A204.1 (cell line): ENCODE results near the gene PUDP.
"Not testable (repeated sequence)": the region's sequence is repeated elsewhere in the genome, so short reads cannot be mapped to it uniquely, and the experiment has no call there.

ENCODE experiments used
- FAIRE-seq: peaks from 2 replicates; lab custom pipeline; 2012; peaks lifted over from hg19 to GRCh38; lab: Jason Lieb, UNC

The PUDP gene

DNA sequence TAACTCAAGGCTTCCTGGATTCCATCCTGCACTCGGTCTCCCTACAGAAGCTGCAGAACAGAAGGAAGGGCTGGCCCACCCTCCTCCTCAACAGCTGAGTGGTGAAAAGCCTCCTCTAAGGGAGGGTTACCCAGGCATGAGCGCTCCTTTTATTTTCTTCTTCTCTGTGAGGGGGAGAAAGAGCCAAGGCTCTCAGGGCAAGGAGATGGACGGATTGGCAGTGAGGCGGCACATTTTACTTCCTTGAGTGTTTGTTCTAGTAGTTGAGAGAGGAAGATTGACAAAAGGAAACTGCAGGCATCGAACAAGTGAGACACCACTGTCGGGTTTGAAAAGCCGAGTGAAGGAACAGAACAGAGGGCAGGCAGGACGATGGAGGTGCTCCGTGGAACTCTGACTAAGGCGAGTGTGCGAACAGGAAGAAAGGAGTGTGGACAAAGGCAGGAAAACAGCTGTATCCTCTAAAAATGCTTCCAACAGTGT lies 38.9 kb downstream of the PUDP start:
- FAIRE-seq, result no peak

DNA sequence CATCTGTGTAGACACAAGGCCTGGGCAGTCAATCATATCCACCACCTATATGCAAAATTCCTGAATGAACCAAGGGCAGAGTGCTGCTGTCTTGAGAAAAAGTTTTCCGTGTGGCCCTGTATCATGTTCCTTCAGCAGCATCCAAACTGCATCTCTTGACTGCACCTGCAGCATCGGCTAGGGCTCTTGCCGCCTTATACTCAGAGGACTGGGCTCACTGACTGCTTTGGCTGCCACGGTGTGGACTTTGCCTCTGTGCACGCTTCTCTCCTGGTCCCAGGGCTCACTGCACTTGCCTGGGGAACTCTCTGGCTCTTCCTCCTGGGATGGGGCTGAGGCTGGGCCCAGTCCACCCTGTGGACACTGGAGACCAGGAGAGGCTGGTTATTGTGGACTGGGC lies 39.9 kb downstream of the PUDP start:
- no peak for FAIRE-seq

DNA sequence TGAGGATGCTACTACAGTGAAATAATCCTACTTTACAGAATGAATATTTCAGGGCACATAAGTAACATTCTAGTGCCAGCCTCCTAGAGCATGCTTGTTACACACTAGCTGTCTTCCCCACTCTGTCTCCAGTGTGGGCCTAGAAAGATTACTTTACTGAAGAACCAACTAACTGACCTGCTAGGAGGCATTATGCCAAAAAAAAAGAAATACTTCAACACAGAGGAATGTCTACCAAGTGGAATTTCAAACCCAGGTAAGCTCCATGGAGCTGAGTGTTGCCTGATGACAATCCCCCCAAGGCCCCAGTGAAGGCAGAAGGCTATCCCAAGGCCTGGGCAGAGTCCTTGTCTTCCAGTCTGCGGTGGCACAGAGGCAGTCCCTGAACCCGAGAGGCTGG lies 41.3 kb downstream of the PUDP start:
- FAIRE-seq, result no peak

DNA sequence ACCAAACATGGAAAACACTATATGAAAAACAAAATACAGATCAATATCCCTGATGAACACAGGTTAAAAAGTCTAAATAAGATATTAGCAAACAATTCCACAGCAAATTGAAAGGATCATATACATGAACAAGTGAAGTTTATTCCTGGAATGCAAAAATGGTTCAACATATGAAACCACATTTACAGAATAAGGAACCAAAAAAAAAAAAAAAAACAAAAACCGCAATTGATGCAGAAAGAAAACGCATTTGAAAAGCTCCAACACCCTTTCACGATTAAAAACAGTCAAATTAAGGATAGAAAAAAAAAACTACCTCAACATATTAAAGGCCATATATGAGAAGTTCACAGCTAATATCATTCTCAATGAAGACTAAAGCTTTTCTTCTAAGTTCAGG lies 45.8 kb downstream of the PUDP start:
- FAIRE-seq, result no peak

DNA sequence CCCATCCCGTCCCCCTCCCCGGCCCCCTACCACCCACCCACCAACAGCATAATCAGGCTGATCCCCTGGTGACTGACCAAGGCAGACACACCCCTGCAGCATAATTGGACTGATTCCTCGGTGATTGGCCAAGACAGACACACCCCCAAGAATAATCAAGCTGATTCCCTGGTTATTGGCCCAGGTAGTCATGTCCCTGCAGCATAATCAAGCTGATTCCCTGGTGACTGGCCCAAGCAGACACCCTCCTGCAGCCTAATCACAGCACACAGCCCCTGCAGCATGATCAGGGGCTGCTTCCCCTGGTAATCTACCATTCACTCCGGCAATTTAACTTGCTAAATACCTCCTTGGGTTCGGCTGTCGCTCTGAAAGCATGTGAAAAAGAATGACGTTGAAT lies 47.9 kb downstream of the PUDP start:
- no peak for FAIRE-seq

DNA sequence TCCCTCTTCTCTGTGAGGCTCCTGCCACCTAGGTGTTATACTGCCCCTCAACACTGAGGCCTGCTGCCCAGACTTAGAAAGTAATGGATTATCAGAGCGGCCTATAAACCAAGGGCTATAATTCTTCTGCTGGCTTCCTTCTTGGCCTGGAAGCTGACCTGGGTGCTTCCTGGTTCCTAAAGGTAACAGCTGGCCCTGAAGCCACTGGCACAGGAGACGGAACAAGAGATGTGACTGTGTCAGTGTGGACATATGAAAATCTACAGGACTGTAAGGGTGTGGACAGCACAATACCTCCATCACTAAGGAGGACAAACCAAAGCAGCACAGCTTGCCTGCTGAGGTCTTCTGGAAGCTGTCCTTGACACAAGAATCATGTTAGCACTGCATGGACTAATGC lies 52.3 kb downstream of the PUDP start:
- FAIRE-seq, result not testable (repeated sequence)

DNA sequence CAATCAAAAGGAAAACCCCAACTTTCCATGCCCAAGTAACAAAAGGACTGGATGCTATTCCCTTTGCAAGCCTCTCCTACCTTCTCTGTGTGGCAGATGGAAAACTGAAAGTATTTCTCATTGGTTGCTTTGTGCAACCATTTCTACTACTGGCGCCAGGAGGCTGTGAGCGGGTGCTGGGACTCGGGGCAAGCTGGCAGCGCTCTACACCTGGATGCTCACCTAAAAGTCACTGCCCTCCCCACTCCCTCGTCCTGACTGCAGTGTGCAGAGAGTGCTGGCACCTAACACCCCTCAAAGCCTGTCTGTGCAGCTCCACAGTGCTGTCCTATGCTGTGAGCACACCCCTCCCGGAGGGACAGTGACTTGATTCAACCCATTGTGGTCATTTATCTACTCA lies 54.6 kb downstream of the PUDP start:
- no peak for FAIRE-seq

DNA sequence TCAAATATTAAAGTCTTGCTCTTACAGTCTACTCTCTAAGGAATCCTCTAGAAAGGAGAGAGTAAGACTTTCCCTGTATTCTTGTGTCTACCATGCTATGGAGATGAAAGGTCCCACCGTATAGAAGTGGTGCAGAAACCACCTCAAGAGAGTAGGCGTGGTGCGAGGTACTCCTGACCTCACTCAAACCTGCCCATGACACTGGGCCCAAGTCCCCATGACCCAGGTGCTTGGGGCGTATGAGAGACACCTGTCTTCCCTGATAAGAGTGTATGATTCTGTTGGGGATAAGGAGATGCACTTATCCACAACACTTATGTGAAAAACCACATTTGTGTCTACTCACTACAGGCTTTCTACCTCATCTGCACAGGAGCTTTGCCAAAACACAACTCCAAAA lies 55.4 kb downstream of the PUDP start:
- FAIRE-seq, result no peak

DNA sequence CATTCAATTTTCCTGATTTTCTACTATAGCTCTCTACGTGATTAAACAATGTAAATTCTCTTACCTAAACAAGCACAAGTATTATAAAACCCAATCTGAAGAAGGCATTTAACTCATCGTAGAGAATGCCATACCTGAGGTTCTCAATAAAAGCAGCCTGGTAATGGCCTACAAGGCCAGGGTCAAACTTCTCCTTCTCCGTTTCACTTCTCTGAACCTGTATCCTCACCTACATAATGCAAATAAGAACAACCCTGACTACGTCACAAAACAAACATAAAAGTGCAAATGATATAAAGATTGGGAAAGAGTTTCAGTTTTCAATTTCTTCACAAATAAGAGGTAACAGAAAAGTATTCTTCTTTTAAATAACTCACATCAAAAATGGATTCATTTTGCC lies 56.0 kb downstream of the PUDP start:
- FAIRE-seq, result no peak

DNA sequence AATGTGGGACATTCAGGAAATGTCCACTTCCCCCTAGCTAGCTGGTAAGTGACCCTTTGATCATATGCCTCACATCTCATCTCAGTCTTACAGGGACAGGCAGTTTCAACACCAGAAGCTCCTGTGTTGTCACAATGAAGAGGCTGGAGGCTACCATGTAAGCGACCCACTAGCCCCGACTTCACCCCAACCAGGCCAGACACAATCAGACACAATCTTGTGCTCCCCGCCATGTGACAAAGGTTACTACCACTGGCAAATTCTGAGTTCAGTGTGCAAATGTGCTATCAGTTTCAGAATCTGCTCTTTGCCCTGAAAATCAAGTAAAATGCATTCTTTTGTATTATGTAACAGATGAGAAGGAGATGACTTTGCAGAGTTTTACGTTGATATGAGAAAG lies 57.3 kb downstream of the PUDP start:
- no peak for FAIRE-seq

DNA sequence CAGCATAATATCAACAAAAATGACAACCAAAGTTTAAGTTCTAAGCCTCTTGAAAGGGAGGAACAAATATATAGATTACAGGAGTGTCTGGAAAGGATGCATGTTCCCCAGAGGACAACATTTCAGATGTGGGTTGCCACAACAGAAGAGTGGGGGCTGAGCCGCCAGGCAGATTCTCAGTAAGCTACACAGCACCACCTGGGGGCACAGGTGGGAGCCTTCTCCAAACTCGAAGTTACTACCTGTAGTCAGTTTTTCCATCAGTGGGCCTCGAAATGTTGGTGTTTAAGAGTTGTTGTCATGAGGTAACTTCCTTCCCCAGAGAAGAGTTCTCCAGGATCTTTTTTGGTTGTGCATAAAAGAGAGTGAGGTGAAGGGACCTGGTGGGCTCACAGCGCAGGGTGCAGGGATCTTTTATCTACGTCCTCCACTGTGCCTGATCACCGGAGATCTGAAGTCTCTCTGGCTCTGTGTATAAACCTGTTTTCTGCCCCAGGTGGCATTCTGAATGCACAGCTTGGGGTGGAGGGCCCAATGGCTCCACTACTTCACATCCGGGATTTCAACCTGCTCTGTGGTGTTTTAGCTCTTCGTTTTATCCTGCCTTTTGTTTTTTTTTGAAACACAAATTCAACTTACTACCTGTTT lies 58.9 kb downstream of the PUDP start:
- FAIRE-seq, result no peak

DNA sequence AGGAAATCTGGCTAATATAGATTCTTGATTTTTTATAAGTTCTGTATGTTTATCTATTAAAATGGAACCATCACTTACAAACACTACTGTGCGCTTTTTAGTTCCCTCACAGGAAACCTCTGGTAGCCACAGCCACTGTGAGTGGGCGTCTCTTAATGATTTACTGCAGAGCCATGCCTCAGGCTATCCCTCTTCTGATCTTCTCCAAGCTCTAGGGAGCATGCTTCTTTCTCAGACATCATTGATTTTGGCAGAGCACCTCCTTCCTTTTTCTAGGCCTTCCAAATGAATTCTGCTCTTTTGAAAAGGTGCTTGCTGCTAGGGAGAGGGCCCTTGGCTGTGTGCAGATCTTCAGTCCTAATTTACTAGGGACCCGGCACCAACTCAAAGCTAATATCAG lies 61.6 kb downstream of the PUDP start:
- FAIRE-seq, result no peak

DNA sequence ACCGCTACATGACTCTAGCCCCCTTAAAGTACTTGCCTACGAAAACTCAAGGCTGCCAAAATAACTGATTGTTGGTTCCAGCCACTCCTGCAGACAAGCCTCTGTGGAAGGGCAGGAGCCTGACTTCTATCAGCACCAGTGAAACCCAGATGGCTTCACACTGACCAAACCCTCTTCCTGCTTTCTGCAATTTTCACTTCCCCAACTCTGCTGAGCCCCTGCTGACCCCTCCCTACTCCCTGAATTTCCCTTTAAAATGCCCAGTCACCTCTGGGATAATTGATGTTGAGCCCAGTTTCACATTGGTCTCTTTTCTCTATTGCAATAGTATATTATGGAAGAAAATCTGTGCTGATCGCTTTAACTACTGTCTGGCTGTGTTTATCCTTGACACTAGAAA lies 62.1 kb downstream of the PUDP start:
- FAIRE-seq, result no peak

DNA sequence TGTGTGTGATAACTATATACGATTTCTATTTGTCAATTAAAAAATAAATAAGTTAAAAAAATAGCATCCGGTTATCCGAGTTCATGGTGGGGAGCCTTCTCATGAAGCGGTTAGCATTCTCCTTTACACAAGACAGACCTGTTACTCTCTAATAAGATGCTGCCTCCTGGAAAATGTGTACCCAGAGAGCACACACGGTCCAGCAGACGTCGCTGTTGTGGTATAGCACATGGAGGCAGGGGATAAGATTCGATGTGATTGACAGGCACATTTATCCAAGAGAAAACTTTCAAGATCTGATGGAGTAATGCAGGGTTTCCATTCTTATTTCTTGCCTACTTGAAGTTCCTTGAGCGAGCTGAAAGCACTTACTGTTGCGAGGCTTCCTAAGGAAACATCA lies 63.1 kb downstream of the PUDP start:
- FAIRE-seq, result no peak

DNA sequence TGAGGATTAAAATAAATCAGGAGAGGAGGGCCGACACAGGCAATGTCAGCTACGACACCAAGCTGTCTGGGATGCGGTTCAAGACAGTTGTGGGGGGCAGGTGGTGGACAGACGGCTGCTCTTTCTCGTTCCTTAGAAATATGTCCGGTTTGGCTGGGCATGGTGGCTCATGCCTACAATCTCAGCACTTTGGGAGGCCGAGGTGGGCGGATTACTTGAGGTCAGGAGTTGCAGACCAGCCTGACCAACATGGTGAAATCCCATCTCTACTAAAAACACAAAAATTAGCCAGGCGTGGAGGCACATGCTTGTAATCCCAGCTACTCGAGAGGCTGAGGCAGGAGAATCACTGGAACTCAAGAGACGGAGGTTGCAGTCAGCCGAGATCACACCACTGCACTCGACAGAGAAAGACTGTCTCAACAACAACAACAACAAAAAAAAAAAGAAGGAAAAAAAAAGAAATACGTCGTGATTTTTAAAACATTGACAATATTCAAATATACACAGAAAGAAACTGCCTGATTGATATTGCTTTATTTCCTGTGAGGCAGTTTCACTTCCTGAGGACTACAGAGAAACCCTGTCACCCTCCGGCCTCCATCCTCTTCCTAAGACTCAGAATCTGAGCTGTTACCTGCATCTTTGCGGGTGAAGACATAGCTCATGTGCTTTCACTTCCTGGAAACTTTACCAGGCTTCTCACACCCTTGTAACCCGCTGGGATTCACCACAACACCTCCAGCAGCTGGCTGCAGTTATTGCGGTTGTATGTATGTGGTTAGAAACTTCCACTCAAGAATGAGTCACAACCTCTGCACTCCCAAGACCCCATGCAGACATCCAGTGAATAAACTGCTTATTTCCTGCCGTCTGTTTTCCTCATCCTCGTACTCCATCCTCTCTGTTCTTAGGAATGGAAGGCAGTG lies 64.2 kb downstream of the PUDP start:
- no peak for FAIRE-seq

DNA sequence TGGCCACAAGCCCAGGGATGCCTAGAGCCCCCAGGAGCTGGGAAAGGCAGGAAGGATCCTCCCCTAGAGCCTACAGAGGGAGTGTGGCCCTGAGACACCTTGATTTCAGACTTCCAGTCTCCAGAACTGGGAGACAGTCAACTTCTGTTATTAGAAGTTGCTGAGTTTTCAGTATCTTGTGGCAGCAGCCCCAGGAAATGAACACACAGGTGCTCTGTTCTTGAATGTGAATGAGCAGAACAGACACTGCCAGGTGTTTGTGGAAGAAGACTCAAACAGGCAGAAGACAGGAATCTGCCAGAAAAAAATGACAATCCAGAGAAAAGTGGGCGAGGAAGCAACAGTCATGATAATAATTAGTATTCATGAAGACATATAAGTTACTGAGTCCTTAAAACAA lies 64.9 kb downstream of the PUDP start:
- no peak for FAIRE-seq

DNA sequence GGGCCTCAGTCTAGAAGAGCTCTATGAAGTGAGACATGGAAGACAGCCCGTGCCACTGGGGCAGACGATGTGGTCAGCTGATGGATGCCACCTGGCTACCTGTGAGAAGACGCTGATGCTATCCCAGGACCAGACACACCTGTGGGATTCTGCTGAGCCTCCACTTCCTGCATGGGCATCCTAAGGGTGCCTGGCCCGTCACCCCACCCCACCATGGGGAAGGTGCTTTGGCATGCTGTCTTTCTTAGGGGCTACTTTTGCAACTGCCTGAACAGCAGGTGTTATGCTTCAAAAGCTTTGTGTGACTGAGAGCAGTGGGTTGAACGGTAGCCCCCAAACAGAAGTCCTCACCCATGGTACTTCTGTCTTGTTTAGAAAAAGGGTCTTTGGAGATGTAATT lies 65.4 kb downstream of the PUDP start:
- FAIRE-seq, result no peak

DNA sequence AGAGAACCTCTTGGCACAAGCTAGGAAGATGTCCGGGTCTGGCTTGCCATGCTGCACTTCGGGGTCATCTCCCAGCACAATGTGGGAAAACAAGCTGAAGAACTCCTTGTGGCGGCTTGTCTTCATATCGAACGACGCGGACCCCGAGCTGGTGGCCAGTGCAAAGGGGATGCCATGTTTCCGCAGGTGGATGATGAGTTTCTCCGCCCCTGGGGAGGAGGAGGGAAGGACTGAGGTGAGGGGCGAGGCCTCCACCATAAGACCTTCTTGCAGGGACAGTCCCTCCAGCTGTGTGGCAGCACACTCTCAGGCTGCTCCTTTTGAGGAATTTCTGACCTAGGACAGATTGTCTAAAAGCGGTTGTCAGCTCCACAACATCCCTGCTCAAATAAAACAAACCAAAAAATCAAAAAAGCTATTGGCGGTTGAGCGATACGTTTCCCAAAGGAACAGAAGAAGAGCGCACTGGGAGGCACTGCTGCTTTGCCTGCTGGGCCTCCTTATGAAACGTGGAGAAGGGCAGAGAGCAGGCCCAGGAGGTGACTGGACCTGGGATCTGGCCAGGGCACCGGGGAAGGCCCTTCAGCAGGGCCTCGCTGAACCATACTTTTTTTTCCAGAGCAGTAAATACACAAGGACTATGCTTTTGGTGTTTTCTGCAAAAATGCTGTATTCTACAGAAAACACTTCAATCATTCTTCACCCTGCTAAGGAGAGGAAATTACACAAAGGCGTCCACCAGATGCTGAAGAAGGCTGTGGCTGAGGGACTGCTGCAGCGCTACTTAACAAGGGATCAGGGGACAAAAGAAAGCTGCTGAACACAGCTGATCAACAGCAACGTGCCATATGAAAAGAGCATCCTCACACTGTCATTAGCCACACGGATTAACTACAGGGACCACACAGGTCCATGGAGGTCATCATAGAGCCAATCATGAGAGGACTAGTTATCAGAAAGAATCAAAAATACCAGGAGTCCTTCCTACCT lies 70.4 kb downstream of the PUDP start:
- FAIRE-seq, result no peak

DNA sequence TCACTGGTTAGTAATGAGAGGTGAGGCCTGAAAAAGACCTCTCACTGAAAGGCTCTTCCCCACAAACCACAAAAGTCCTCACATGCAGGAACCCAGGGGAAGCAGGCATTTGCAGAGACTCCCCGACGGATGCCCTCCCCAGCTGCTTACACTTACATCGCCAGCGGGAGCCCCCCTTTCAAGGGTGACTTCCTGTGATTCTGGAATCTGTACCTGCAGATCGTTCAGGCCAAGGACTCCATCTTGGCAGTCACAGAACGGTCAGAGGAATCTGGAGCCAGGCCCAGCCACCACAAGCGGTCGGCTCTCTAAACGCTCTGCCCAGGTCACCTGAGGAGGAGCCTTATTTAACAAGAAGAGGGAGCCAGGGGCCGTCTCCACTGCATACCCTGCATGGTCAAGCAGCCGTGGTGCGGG lies 71.7 kb downstream of the PUDP start:
- FAIRE-seq, result no peak

DNA sequence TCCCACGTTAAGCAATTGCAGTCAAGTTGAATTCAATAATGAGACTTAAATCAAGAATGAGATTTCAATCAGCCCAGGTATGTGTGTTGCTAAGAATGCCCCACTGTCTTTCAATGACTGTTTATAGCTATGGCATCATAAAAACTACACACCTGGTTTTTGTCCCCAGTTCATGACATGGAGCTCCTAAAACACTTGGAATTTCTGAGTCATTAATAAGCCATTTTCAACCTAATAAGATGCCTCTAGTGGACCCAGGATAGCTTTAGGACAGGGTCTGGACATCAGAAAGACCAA lies 73.1 kb downstream of the PUDP start:
- FAIRE-seq, result no peak

DNA sequence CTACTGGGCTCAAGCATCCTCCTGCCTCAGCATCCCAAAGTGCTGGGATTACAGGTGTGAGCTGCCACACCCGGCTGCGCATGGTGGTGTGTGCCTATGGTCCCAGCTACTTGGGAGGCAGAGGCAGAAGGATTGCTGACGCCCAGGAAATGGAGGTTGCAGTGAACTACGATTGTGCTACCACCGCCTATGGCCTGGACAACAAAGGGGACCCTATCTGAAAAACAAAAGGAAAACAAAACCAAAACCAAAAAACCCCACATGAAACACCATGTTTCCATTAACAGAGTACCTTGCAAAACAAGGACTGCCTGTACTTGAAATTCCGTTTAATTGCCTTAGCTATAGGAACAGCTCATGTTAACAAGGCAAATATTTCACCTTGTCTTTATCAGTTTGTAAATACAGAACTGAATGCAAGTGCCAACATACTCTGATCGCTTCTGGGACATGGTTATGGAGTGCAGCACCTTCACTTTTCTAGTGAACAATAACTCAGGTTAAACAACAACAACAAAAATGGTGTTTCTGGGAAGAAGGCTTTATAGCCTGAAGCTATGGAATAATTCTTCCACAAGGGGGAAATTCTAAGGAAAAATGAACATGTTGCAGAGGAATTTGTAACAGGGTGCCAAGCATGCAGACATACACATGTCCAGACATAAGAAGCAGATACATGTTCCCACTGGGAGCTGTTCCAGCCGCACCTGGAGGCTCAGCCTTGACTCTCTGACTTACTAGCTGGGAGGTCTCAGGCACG lies 73.6 kb downstream of the PUDP start:
- FAIRE-seq, result no peak

DNA sequence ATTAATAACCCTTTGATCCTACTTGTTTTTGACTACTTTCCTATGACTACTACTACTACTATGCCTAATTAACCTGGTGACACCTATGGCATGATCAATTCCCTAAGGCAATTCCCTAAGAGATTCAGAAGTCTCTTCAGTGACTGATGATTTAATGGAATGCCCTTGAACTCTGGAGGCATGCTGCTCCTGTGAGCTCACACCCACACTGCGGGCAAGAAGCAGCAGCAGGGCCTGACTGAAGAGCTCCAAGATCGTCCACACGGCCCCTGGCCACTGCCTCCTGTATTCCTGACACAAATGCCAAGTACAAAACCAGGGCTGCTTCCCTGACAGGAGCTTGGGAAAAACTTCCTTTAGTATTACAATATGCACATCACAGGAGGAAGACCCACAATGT lies 74.6 kb downstream of the PUDP start:
- FAIRE-seq, result no peak
